ENCODE data around the gene REPS2.

REPS2 gene

DNA sequence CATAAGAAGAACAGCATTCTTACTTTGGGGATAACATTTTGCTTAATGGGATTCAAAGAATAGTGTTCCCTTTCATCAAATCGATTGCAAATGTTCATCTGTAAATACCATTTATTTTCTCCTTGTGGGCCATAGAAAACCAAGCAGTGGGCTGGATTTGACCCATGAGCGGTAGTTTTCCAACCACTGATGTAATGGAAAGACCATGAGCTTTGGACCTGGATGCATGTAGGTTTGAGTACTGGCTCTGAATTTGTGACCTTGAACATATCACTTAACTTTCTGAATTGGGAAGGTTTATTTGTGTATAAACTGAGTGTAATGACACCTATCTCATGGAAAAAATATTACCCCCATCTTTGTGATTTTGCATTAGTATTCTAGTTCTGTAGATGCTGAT lies 54.3 kb downstream of the REPS2 start:
- DNase-seq (ENCODE audit: low read depth in 3 of 3), result no peak

DNA sequence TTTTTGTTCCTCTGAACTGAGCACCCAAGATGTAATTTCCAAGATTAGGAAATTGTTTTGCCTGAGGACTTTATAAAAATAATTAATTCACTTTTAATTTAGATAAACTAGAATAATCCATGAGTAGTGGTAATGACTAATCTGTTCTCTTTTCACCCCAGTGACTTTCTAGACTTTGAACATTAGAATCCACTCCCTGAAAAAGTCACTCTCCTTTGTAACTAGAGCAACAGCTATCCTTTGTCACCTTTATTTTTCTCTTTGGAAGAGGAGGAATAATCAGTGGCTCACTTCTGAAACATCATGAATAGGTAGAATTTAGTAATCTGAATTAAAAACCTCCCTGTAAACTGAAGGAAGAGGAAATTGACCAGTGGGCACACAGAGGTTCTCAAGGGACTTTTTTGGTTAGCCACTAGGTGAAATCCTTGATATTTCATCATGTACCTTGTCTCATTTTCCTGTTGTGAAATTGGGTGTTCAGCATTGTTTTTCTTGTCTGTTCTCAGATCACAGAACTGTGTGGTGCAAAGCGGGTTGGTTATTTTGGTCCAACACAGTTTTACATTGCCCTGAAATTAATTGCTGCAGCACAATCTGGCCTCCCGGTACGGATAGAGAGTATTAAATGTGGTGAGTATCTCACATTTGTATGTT lies 59.4 kb downstream of the REPS2 start:
- no peak for DNase-seq (ENCODE audit: low read depth in 3 of 3)

- no peak for DNase-seq (ENCODE audit: low read depth in 3 of 3)
Measured at GRCh38 chrX:17007134-17007768, 60.8 kb downstream of the REPS2 start.

DNA sequence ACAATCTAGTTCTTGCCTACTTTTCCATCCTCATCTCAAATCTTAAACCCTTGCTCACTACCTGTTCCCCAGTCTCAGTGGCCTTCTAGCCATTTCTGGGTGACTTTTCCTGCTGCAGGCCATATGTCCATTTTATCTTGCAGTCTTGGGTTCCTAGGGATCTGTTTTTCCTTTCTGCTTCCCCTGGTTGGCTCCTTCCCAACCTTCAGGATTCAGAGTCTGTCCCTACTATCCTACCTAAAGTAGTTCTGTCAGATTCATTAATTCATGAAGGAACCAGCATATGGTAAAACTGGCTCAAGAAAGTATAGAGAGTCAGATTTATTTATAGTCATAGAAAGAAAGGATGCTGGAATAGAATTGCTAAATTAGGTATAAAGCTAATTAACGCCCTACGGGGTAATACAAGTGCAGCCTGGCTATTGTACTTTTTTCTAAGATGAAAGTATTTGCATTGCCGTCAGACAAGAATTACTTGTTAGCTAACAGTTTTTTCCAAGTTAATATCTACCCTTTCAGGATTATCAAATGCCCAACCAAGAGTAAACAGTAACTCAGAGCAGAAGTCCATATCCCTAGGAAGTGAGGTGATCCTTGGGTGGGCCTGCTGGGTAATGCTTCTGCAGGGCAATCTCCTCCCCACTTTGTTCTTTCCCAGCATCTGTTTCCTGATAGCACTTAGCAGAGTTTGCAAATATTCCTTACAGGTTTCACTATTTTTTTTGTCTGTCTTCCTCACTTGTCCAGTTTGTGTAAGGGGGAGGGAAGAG lies 63.6 kb downstream of the REPS2 start:
- no peak for DNase-seq (ENCODE audit: low read depth in 3 of 3)

DNA sequence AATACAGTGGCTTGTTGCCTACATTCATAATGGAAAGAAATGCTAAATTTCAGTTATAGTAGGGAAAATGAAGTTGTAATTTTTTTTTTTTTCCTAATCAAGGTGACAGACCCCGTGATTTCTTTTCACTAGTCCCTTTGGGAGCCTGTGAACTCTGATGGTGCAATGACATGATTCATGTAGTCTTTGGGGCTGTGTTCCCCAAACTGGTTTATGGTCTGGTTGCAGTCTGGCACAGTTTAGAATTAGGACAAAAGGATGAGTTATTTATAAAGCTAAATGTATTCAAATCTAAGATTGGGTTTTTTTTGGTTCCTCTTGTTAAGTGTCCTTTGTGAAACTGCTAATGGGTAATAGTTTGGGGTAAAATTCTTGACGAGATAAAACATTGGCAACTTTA lies 66.0 kb downstream of the REPS2 start:
- DNase-seq (ENCODE audit: low read depth in 3 of 3), result no peak

DNA sequence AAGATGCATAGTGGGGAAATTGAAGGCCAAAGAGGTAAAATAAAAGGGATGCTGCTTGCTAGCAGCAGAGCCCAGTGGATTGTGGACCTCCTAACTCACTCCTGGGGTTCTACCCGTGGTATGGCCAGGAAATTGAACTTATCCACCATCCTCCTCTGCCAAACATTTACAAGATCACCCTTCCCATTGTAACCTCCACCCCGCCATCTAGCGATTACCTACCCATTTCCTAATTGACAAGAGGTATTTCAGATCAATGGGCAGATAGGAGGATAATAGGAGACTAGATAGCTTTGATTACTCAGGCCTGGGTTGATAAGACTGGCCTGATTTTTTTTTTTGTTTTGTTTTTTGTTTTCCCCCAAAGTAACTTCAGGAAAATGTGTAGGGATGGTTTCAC lies 67.8 kb downstream of the REPS2 start:
- no peak for DNase-seq (ENCODE audit: low read depth in 3 of 3)

- no peak for DNase-seq (ENCODE audit: low read depth in 3 of 3)
Measured at GRCh38 chrX:17017134-17017533, 70.7 kb downstream of the REPS2 start.

DNA sequence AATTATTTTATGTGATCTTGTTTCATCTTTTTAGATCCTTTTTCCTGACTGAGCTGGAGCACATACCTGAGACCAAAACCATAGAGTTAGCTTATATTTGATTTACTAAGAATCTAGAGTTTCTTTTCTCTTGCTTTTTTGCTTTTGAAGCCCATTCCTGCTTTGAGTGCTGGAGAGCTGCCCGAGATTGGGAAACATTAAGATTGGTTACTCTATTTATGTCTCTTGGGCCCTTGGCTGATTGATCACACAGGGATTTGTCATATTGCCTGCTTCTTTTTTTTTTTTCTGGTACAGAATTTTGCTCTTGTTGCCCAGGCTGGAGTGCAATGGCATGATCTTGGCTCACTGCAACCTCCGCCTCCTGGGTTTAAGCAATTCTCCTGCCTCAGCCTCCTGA lies 73.9 kb downstream of the REPS2 start:
- no peak for DNase-seq (ENCODE audit: low read depth in 3 of 3)

GRCh38 chrX:17020851-17021821 lies 74.7 kb downstream of the REPS2 start:
- DNase-seq (ENCODE audit: low read depth in 3 of 3), result no peak

DNA sequence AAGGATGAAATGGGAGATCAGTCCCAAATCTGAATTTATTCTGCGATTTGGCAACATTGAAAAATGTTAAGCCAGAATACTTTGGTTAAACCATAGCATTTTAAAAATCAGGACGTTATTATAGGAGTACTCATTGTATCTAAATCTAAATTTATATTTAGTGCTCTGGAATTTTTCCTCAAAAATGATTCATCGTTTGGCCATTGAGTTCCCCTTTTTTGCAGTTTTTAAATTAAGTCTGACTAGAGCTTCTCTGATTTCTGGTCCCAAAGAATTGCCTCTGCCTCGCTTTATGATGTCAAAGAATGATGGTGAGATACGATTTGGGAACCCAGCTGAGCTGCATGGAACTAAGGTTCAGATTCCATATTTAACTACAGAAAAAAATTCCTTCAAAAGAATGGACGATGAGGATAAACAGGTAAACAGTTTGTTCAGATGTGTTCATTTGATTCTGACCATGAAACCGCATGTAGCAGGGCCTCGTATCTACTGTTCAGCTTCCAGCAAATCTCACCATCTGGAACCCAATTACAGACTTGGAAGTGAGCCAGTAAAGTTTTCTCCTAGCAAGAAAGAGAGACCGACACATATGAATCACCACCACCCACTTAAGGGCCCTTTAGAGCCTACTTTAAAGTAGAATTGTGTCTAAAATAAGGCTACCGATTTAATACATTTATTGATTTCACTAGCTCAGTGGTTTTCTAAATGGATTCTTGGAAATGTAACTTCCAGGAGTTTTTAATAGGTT lies 75.6 kb downstream of the REPS2 start:
- no peak for DNase-seq (ENCODE audit: low read depth in 3 of 3)

DNA sequence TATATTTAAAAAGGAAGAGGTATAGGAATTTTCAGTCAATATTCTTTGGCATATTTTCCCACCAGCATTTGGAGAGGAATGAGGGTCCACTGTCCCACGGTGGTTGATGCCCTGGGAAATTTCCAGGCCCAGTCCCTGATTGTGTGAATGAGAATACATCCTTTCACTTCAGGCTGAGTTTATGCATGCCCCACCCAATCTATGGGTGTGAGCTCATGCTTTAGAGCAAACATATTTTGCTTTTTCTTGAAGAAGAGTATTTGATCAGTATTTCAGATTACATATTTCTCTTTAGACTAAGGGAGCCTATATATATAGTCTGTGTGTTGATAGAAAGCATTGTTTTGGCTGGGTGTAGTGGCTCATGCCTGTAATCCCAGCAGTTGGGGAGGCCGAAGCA lies 77.2 kb downstream of the REPS2 start:
- DNase-seq (ENCODE audit: low read depth in 3 of 3), result no peak

- no peak for DNase-seq (ENCODE audit: low read depth in 3 of 3)
Measured at GRCh38 chrX:17024886-17025285, 78.4 kb downstream of the REPS2 start.

DNA sequence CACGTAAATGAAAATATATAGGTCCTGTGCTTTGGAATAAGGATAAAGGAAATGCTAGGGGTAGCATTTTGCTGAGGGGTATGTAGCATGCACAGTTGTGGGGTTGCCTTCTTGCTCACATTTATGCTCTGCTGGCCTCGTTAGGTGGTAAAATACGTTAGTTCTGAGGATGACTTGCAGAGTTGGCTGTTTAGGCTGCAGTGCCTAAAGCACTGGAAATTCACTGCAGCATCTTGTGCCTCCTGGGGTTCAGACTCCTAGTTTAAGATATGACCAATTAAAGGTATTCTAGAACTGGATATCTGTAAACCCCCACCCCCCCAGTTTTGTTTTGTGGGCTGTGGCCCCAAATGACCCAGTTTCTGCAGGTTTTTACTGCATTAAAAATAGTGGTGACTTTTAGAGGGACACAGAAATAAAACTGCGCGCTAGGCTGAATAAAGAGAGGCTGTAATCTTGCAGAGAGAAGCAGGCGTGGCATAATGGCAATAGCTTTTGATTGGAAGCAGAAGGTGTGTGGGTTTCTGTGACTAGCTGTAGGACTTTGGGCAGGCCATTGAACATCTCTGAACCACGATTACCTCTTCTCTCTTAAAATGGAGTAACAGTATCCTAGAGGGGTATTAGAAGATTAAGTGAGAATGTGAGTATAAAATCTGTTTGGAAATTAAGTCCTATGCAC lies 79.3 kb downstream of the REPS2 start:
- DNase-seq (ENCODE audit: low read depth in 3 of 3), result no peak

DNA sequence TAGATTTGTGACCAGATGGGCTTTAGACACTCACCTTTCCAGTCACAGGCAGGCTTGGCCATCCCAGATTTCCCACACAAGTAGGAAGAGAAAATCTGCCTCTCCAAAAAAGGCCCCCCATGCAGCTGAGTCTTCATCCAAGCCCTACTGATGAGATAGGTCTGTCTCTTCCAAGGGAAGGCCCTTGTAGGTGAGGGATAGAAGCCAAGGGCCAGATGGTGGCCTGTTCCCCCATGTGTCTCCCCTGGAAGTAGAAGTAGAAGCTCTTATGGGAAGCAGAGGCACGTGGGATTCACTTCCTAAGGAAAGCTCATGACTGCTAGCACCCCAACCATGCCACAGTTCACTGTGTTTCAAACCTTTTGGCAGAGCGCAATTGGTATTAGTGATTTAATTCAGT lies 81.5 kb downstream of the REPS2 start:
- DNase-seq (ENCODE audit: low read depth in 3 of 3), result no peak

DNA sequence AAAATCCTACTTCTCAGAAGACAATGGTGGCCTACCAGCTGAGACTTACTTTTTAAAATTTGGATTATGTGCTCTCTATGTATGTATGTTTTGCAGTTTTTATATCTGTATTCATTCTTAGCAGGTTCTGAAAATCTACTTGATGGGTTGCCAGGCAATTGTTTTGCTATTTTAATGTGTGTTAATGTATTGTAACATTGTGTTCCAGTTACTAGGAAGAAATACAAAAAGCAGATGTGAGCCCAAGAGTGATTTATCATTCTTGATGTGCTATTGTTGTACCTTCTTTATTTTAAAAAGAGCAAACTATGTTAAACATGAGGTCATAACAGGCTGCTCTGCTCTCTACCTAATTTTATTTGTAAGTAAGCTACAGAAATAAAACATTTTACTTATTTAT lies 81.9 kb downstream of the REPS2 start:
- DNase-seq (ENCODE audit: low read depth in 3 of 3), result no peak

- DNase-seq (ENCODE audit: low read depth in 3 of 3), result no peak
Measured at GRCh38 chrX:17030092-17030491, 83.6 kb downstream of the REPS2 start.

DNA sequence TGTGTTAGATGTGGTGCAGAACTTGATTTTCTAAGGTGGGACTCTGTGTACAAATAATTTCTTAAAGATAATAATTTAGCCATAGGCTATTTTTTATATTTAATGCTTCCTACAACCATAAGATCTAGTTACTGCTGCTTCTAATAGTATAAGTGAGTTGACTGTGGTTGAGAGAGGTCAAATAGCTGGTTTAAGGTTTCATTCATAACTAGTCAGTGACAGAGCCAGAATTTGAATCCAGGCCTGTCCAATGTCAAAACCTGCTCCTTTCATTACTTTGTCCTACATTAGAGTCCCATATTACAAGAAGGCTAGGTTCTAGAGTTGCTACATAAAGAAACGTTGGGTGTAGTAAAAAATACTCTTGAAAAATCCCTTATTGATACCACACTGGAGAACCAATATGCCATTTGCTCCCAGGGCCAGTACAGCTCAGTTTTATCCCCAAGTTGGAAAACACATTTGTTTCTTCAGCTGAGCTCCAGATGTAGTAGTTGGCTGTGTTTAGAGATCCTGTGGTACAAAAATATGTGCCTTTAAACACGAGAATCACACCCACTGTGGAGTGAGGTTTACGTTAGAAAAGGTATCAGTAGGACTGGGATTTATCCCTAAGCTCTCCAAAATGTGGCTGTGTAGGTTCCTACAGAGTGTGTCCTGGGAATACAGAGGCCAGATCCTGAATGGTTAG lies 84.3 kb downstream of the REPS2 start:
- DNase-seq (ENCODE audit: low read depth in 3 of 3), result no peak

DNA sequence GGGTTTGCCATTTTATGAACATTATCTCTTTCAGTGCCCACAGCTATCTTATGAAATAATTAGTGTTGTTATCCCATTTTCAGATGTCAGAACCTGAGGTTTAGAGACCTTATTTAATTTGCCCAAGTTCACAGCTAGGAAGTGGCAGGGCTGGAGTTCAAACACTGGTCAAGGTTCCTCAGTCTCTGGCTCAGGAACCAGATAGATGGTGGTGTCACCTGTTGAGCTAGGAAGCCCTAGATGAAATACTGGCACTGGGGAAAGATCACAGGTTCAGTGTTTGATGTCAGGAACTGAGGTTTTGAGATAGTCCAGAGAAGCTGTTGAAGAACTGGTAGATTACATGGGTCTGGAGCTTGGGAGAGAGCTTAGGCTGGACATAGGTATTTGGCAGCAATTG lies 85.4 kb downstream of the REPS2 start:
- no peak for DNase-seq (ENCODE audit: low read depth in 3 of 3)

DNA sequence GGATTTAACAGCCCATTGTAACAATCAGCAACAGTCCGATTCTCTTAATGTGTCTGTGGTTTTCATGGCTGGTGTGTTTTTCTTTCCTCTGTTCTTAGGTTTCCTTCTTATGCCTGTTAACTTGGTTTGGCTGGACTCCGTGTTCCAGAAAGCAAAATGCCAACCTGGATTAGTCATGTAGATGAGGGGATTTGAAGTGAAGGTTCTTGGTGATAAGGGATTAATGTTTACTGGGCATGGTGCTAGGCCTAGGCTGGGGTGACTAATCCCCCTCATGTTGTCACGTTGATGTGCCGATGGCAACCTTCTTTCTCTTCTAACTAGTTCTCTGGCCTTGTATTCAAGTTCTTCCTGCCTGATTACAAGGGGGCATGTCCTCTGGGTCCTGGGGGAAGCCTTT lies 85.9 kb downstream of the REPS2 start:
- DNase-seq (ENCODE audit: low read depth in 3 of 3), result no peak

DNA sequence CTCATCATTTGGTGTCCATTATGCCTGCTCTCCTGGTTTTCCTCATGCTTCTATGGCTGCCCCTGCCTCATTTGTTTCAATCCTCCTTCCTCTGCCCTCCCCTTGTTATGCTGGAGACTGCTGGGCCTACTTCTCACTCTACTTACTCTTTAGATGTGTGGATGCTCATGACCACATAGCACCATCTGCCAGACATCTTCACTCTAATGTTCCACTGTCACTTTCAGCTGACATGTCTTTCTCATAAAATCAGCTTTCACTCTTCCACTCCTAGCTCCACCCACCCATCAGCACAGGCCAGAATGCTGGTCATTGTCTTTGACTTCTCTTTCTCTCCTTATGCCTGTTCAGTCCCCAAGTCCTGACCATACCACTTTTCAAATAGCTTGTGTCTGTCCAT lies 86.8 kb downstream of the REPS2 start:
- DNase-seq (ENCODE audit: low read depth in 3 of 3), result no peak

All from stimulated activated CD4-positive, alpha-beta T cell treated with anti-CD3 and anti-CD28 coated beads, TNF-alpha, amount 100 ng/mL, for 24 hours (primary cell).